ENCODE data around the gene C1orf141.
"Not testable (repeated sequence)": the region's sequence is repeated elsewhere in the genome, so short reads cannot be mapped to it uniquely, and the experiment has no call there.

C1orf141 gene

DNA sequence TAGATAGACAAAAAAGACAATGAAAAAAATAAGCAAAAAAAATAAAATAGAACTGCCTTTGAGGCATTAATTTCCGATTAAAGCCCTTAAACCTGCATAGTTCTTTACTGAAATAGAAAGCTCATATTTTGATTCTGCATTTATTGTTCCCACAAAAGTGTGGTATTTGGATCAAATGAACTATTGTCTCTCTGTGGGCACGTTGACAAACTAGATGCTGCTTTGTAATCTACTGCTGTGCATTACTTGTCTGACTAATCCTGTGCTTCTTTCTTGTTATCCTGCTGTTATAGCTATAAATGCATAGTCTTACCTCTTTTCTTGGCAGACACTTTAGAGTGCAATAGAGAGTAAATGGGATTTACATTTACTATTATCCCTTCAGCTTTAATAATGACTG is 49.4 kb downstream of the C1orf141 start:
- DNase-seq (ENCODE audit: low read depth): no peak

DNA sequence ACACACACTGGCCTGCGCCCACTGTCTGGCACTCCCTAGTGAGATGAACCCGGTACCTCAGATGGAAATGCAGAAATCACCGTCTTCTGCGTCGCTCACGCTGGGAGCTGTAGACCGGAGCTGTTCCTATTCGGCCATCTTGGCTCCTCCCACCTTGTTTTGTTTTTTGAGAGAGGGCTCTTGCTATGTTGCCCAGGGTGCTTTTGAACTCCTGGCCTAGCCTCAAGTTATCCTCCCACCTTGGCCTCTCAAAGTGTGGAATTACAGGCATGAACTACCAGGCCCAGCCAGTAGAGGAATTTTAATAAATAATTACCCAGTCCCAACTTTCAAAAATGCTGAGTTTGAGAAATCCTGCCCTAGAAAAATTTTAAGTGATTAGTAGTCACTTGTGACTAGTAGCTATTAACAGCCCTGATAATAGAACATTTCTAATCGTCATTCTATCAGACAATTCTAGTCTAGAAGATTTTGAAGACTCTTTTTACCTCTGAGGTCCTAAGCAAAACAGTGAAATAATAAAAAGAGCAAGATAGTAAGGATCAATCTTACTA is 49.9 kb downstream of the C1orf141 start:
- no peak for DNase-seq (ENCODE audit: low read depth)

DNA sequence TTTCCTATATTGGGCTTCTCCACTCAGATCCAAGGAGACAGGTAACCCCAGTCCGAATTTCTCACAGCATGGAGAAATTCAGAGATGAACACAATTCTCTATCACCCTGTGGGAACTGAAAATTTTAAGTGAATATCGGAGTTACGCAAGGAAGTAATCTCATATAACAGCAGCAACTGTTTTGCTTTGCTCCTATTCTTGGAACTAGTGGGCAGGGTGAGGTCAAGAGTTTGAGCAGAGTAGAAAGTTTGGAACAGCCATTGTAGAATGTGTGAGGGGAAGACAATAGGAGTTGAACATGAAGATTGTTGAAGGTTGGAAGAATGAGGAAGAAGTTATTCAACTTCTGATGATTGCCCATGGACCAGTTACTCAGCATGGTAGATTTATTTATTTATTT is 56.5 kb downstream of the C1orf141 start:
- DNase-seq (ENCODE audit: low read depth): no peak

DNA sequence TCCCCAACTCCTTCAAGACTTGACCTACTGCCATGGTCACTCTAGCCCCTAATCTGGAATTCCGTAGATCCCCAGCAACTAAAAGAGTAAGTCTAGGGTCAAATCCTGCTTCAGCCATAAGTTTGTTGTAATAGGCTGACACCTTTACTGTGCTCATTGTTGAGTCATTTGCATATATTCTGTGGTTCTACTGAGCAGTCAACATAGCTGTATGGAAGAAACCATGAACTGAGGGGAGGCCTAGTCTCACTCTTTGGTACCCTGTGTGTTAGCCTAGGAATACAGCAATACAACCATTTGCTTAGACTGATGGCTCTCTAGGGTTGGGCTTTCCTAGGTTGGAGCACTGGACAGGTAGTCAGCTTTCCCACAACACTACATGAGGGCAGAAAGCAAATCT is 57.2 kb downstream of the C1orf141 start:
- no peak for DNase-seq (ENCODE audit: low read depth)

GRCh38 chr1:67072749-67073148 is 62.0 kb downstream of the C1orf141 start:
- DNase-seq (ENCODE audit: low read depth): no peak

DNA sequence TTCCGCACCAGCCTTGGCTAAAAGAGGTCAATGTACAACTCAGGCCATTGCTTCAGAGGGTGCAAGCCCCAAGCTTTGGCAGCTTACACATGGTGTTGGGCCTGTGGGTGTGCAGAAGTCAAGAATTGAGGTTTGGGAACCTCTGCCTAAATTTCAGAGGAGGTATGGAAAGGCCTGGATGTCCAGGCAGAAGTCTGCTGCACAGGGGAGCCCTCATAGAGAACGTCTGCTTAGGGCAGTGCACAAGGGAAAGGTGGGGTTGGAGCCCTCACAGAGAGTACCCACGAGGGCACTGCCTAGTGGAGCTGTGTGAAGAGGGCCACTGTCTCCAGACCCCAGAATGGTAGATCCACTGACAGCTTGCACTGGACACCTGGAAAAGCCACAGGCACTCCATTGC is 67.1 kb downstream of the C1orf141 start:
- DNase-seq (ENCODE audit: low read depth): not testable (repeated sequence)

DNA sequence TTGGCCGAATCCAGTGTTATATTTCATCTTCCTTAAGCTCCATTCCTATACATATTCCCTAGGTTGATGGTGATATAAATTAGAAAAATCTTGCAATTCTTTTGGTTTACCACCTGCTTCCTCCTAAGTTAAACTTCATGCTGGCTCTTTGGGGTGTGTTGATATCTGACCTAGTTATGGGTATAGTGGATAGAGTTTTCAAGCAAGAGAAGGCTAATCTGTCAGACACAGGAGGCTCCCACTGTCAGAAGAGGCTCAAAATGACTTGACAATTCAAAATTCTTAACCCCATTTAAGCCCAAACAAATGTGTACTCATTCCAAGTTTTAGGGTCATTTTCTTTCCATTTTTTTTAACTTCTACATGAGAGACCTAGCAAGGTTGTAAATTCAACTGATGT is 72.4 kb downstream of the C1orf141 start:
- DNase-seq (ENCODE audit: low read depth): no peak

DNA sequence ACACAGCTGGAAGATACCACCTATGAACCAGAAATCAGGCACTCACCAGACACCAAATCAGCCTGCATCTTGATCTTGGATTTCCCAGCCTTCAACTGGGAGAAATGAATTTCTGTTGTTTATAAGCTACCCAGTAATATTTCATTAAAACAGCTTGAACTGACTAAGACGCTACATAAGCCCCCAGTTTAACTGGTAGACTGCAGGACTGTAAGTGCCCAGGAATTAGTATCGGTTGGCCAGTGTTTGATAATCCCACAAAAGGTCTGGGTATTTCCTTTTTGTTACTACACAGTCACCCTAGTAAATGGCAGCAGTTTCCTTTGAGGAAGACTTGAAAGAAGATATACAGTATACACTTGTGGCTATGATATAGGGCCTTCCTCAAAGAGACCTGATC is 73.5 kb downstream of the C1orf141 start:
- DNase-seq (ENCODE audit: low read depth): no peak

DNA sequence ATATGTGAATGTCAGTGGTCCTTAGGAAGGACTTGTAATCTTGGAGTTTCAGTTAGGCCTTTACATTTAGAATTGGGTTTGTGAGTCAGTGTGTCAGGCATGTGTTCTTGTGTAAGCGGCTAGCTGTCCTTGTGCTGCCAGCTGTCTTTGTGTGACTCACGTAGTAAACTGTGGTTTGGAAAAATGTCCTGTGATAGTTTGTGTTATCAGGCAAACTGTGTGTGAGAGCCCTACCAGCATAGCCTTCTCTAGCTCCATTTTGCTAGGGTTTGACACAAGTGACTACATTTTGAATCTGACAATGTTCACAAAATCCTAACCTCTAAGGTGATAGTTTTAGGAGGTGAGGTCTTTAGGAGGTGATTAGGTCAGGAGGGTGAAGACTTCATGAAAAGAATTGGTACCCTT is 74.0 kb downstream of the C1orf141 start:
- DNase-seq (ENCODE audit: low read depth): no peak

GRCh38 chr1:67059346-67059745 is 75.4 kb downstream of the C1orf141 start:
- no peak for DNase-seq (ENCODE audit: low read depth)

DNA sequence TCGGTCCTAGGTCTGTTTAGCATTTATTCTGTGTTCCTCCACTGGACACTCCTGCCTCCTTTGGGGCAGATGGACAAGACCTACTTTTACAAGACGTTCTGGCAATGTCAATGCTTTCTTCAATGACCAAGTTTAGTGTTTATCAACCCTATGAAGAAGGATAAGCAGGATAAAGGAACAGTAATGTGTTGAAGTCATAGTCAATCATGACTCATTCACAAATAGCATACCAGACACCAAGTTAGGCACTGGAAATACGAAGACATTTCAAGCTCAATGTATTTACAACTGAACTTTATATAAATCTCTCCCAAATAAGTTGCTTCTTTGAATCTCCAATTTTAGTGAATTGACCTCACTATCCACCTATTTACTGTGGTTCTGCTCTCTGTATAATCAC is 76.0 kb downstream of the C1orf141 start:
- no peak for DNase-seq (ENCODE audit: low read depth)

DNA sequence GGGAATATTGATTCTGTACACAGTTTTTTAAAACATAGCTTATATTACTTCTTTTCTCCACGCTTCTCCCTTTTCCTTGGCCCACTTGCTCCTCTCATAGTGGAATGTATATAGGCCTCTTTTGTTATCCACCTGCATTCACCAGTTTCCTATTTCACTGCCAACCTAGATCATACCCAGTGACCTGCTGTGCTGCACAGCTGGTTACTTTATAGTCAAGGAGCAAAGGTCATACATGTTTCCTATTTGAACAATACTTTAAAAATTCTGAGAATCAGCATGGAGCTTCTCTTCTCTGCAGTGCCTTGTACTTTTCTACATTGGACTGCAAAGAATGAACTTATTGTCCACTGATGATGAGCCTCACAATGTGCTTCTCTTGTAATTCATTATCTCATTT is 76.5 kb downstream of the C1orf141 start:
- no peak for DNase-seq (ENCODE audit: low read depth)

GRCh38 chr1:67053785-67054772 is 80.7 kb downstream of the C1orf141 start, which contains the start of gene SLC35D1:
SLC35D1 (minus strand) TSS chr1:67054148; CDS start chr1:67054013, 135 bp downstream.
- DNase-seq (ENCODE audit: low read depth): peak; percentile 53

GRCh38 chr1:67053535-67053784 is 81.3 kb downstream of the C1orf141 start:
- DNase-seq (ENCODE audit: low read depth): peak; percentile 6

DNA sequence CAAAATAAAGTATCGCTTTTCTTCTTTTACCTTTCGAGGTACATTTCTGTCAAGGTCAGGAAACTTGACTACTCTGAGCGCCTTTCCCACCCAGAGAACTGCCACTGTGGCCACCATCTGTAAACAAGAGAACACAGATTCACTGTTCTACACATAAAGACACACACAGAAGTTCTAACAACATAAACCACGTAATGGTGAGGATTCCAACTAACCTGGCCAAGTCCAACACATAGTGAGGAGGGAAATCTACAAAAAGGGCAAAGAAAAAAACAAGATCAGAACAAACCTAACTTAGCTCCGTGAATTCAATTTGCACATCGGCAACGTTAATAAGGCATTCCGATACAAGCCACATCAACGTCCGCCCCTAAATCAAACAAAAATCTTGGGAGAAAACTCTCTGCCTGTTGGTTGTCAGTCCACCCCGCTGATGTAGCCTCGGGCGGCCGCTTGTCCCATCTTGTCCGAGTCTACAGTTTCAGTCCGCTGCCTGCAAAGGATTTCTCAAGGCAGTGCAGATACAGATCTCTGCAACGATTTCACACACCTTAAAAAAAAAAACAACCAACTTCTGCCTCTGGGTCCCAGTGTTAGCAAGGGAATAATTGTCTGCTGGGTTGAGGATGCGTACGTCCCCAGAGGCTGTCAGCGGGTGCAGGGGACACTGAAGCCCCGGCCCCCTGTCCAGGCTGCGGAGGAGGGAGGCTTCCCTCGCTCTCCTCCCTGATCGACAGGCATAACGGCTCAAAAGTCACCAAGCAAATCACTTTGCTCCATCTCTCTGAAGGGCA is 81.8 kb downstream of the C1orf141 start:
- no peak for DNase-seq (ENCODE audit: low read depth)

GRCh38 chr1:67051196-67051595 is 83.6 kb downstream of the C1orf141 start:
- no peak for DNase-seq (ENCODE audit: low read depth)

GRCh38 chr1:67044631-67045270 is 90.0 kb downstream of the C1orf141 start:
- no peak for DNase-seq (ENCODE audit: low read depth)

DNA sequence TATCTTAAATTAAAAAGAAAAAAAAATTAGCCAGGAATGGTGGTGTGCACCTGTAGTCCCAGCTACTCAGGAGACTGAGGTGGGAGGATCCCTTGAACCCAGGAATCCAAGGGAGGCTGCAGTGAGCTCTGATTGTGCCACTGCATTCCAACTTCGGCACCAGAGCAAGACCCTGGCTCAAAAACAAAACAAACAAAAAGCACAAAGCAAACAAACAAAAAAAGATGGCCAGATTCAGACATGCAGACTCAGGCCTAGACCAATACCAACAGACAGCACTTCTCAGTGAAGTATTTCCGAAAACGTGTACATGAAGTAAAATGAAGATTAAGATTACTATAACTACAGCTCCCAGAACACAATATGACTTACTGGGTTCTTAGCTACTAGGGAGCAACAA is 91.4 kb downstream of the C1orf141 start:
- DNase-seq (ENCODE audit: low read depth): no peak

Data from T-helper 22 cell (primary cell).